IMR-90 (cell line): ENCODE measurements around the gene GMNC. TPM values are rescaled to one million over a fixed set of nuclear protein-coding genes. Genes with fewer than 3 reads are reported as not detected.

ENCODE experiments used
- ATAC-seq: fragments of 200-7000 bp; cut with Tn5 transposase; 2 replicates; pipeline ENCODE4 v1.9.1; 2020; ENCODE audit warnings: low read depth, mild to moderate bottlenecking, moderate library complexity
- BruUV-seq: library from RNA; stranded (reverse); fragments of 400-500 nt; replicated peaks from 2 replicates; lab custom pipeline; 2021; lab: Mats Ljungman, UMichigan
- CTCF ChIA-PET: fragments of 300-600 bp; formaldehyde crosslinking; extraction: SDS; loops from one replicate; lab custom pipeline; 2021; ENCODE audit warnings: antibody characterized with exemption; lab: Yijun Ruan, JAX
- POLR2A ChIA-PET: fragments of 300-600 bp; sonication (Branson Sonifier 250); formaldehyde crosslinking; loops from one replicate; lab custom pipeline; 2022; ENCODE audit warnings: antibody characterized with exemption; ENCODE audit not compliant: unreplicated experiment; lab: Charles Lee
- DNase-seq: peaks from one replicate; pipeline ENCODE4 v3.0.0; 2013
- H2AFZ ChIP-seq: replicated peaks from 2 replicates; pipeline ENCODE3; 2013; ENCODE audit warnings: low read length, mild to moderate bottlenecking; ENCODE audit not compliant: poor library complexity
- H2AK5ac ChIP-seq: 2 replicates; pipeline ENCODE4 v1.6.1; 2013; ENCODE audit warnings: low read depth, low read length, inconsistent platforms
- H2AK9ac ChIP-seq: replicated peaks from 2 replicates; pipeline ENCODE3; 2013; ENCODE audit warnings: mild to moderate bottlenecking, low read depth, low read length, moderate library complexity; ENCODE audit not compliant: poor library complexity
- H2BK120ac ChIP-seq: 2 replicates; pipeline ENCODE4 v1.6.1; 2013; ENCODE audit warnings: low read depth, low read length, inconsistent platforms
- H2BK15ac ChIP-seq: 3 replicates; pipeline ENCODE4 v1.6.1; 2013; ENCODE audit warnings: low read depth, low read length, inconsistent platforms
- H2BK20ac ChIP-seq: 2 replicates; pipeline ENCODE4 v1.6.1; 2013; ENCODE audit warnings: low read depth, mild to moderate bottlenecking, inconsistent platforms, low read length, moderate library complexity
- H2BK5ac ChIP-seq: 2 replicates; pipeline ENCODE4 v1.6.1; 2013; ENCODE audit warnings: mild to moderate bottlenecking, low read depth, low read length, inconsistent platforms; ENCODE audit not compliant: poor library complexity, severe bottlenecking
- H3K14ac ChIP-seq: replicated peaks from 2 replicates; pipeline ENCODE4 v1.6.1; 2013; ENCODE audit warnings: low read depth, low read length, inconsistent platforms
- H3K18ac ChIP-seq: 2 replicates; pipeline ENCODE4 v1.6.1; 2013; ENCODE audit warnings: low read depth, low read length, control low read depth
- H3K23ac ChIP-seq: 2 replicates; pipeline ENCODE4 v1.6.1; 2013; ENCODE audit warnings: low read depth, low read length, inconsistent platforms
- H3K27ac ChIP-seq: 2 replicates; pipeline ENCODE4 v1.5.1; 2013; ENCODE audit warnings: mild to moderate bottlenecking, control low read depth, low read length; ENCODE audit not compliant: insufficient read depth
- H3K27me3 ChIP-seq: 2 replicates; pipeline ENCODE4 v1.6.1; 2013; ENCODE audit warnings: low read length; ENCODE audit not compliant: control insufficient read depth, insufficient read depth
- H3K36me3 ChIP-seq: 2 replicates; pipeline ENCODE4 v1.6.1; 2013; ENCODE audit warnings: low read length, mixed read lengths; ENCODE audit not compliant: control insufficient read depth, insufficient read depth
- H3K4ac ChIP-seq: 2 replicates; pipeline ENCODE4 v1.6.1; 2013; ENCODE audit warnings: low read depth, low read length, inconsistent platforms
- H3K4me1 ChIP-seq: 2 replicates; pipeline ENCODE4 v1.6.1; 2013; ENCODE audit warnings: low read length, mixed read lengths; ENCODE audit not compliant: control insufficient read depth, insufficient read depth
- H3K4me2 ChIP-seq: 2 replicates; pipeline ENCODE4 v1.6.1; 2013; ENCODE audit warnings: low read depth, mild to moderate bottlenecking, control low read depth, low read length, moderate library complexity
- H3K4me3 ChIP-seq: 2 replicates; pipeline ENCODE4 v1.5.1; 2013; ENCODE audit warnings: low read depth, mild to moderate bottlenecking, control low read depth, low read length, moderate library complexity; ENCODE audit not compliant: insufficient read depth
- H3K56ac ChIP-seq: 2 replicates; pipeline ENCODE4 v1.6.1; 2013; ENCODE audit warnings: low read length, inconsistent platforms; ENCODE audit not compliant: insufficient read depth; ENCODE audit errors: extremely low read depth
- H3K79me1 ChIP-seq, 2 experiments: 2 replicates each; pipeline ENCODE4 v1.6.1; 2013; ENCODE audit warnings: low read length in 2 of 2, inconsistent platforms in 1 of 2, low read depth in 1 of 2
- H3K9ac ChIP-seq: 2 replicates; pipeline ENCODE4 v1.6.1; 2013; ENCODE audit warnings: low read depth, low read length, control low read depth
- H3K9me1 ChIP-seq: 2 replicates; pipeline ENCODE4 v1.6.1; 2013; ENCODE audit warnings: low read length, inconsistent platforms; ENCODE audit not compliant: insufficient read depth
- H3K9me3 ChIP-seq: 2 replicates; pipeline ENCODE4 v1.6.1; 2013; ENCODE audit warnings: low read length; ENCODE audit not compliant: control insufficient read depth, insufficient read depth
- H4K20me1 ChIP-seq: 2 replicates; pipeline ENCODE4 v1.6.1; 2013; ENCODE audit warnings: low read length, inconsistent platforms; ENCODE audit not compliant: insufficient read depth
- H4K5ac ChIP-seq: 2 replicates; pipeline ENCODE4 v1.6.1; 2013; ENCODE audit warnings: mild to moderate bottlenecking, low read depth, low read length, control low read depth
- H4K8ac ChIP-seq, 2 experiments: 2 replicates each; pipeline ENCODE4 v1.6.1; 2013; ENCODE audit warnings: low read depth in 2 of 2, low read length in 2 of 2, control low read depth in 1 of 2, inconsistent platforms in 1 of 2
- H4K91ac ChIP-seq: 2 replicates; pipeline ENCODE4 v1.6.1; 2013; ENCODE audit warnings: low read depth, low read length, inconsistent platforms; ENCODE audit not compliant: insufficient read depth
- BHLHE40 ChIP-seq: fragments of 150-350 bp; IDR thresholded peaks from 2 replicates; pipeline ENCODE4 v1.6.1; 2016; ENCODE audit warnings: mild to moderate bottlenecking, low read depth, low read length
- CTCF ChIP-seq: conservative IDR thresholded peaks from 2 replicates; pipeline ENCODE4 v1.5.1; 2012; ENCODE audit warnings: mild to moderate bottlenecking, low read depth, low read length, improper control_type of control experiment
- RFX5 ChIP-seq: IDR thresholded peaks from 2 replicates; pipeline ENCODE4 v1.8.0; 2012; ENCODE audit warnings: low read depth, mild to moderate bottlenecking, low read length, moderate library complexity
- WGBS, 2 experiments: methylation state at CpG; one replicate each; pipeline versions ENCODE4 v1.1.5 to v1.1.7; 2013; ENCODE audit warnings: missing lambda C conversion rate in 2 of 2; ENCODE audit not compliant: insufficient read length in 1 of 2; ENCODE audit errors: extremely low coverage in 2 of 2; 5-methylcytosine and 5-hydroxymethylcytosine counted together
- dilution Hi-C: fragments of 300-500 bp; cut with HindIII; formaldehyde crosslinking; loops from one replicate; pipeline ENCODE4 v1.14.3; 2018; ENCODE audit warnings: low sequenced_read_pairs; ENCODE audit not compliant: unreplicated experiment
- in situ Hi-C: fragments of 300-500 bp; cut with MboI; formaldehyde crosslinking; loops from 3 replicates; pipeline ENCODE4 v1.14.3; 2019; ENCODE audit warnings: low sequenced_read_pairs, inconsistent platforms, mixed read lengths
- intact Hi-C: fragments of 100-400 bp; cut with micrococcal nuclease; formaldehyde crosslinking; loops from 2 replicates; pipeline ENCODE4 v1.10.0; 2022
- polyA plus RNA-seq, 3 experiments: library from polyadenylated mRNA; depleted of rRNA; stranded (reverse); fragments of >200 nt; gene quantifications; 2 replicates each; pipeline ENCODE4 v1.2.3, GENCODE V29; 2012; ENCODE audit warnings: low replicate concordance in 1 of 3
- total RNA-seq: library from RNA; depleted of rRNA; stranded (reverse); fragments of >200 nt; gene quantifications from 2 replicates; pipeline ENCODE4 v1.2.3, GENCODE V29; 2012
- TF ChIP-seq, protein P1 (sequence below): fragments of 150-350 bp; IDR thresholded peaks from 2 replicates; pipeline ENCODE4 v1.6.1; 2016; ENCODE audit warnings: low read depth, mild to moderate bottlenecking, low read length, moderate library complexity, borderline replicate concordance

GMNC gene
- total and polyA plus RNA-seq, 2 of the 4 experiments (the other 2 are of a cell fraction), result 0.15 to 0.18 TPM

DNA sequence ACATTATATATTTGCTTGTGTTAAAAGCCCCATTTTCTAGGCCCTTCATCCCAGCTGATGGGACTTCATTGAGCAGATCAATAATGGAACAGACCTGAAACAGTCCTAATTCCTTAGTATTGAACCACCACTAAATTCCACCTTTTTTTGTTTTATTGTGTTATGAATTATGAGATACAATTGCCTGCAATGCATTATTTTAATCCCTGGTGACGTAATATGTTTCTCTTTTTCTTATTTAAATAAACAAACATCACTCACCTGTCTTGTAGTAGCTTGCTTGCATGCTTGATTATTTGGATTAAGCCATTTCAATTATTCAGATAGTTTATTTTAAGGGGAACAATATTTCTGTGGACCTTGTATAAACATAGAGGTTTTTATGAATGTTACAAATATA lies 40.7 kb upstream of the GMNC start:
- H2AK9ac ChIP-seq, result no peak overlapping the region
- no CpG with 5 or more reads among the region's 1 CpG for WGBS, 2 experiments
- BruUV-seq, result no TSS peak
- H2AFZ ChIP-seq, result no peak overlapping the region
- H3K18ac ChIP-seq, result no peak overlapping the region
- ChIA-PET POLR2A (no interaction called here), CTCF (no interaction called here)
- H4K8ac ChIP-seq, result no peak overlapping the region
- dilution Hi-C loops (no loop called here), intact Hi-C loops (no loop called here), in situ Hi-C loops (no loop called here)
- H3K4me1 ChIP-seq, result no peaks in the 10 kb centered on the region
- DNase-seq, result no peak
- H3K4me3 ChIP-seq, result no peak overlapping the region
- ATAC-seq, result no peak
- no peak for TF ChIP-seq CTCF
- no peak for TF ChIP-seq RFX5
- TF ChIP-seq BHLHE40, result no peak
- TF ChIP-seq, protein P1, sequence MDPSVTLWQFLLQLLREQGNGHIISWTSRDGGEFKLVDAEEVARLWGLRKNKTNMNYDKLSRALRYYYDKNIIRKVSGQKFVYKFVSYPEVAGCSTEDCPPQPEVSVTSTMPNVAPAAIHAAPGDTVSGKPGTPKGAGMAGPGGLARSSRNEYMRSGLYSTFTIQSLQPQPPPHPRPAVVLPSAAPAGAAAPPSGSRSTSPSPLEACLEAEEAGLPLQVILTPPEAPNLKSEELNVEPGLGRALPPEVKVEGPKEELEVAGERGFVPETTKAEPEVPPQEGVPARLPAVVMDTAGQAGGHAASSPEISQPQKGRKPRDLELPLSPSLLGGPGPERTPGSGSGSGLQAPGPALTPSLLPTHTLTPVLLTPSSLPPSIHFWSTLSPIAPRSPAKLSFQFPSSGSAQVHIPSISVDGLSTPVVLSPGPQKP, result no peak
- H3K23ac ChIP-seq, result no peak overlapping the region
- H3K9ac ChIP-seq, result no peak overlapping the region
- H3K79me1 ChIP-seq, result no peaks in the 10 kb centered on the region
- no peak overlapping the region for H2AK5ac ChIP-seq
- no peak overlapping the region for H3K4me2 ChIP-seq
- no peaks in the 10 kb centered on the region for H3K27me3 ChIP-seq
- H3K36me3 ChIP-seq, result no peaks in the 10 kb centered on the region
- H4K20me1 ChIP-seq, result no peaks in the 10 kb centered on the region
- H2BK20ac ChIP-seq, result no peak overlapping the region
- H2BK5ac ChIP-seq, result no peak overlapping the region
- no peak overlapping the region for H2BK120ac ChIP-seq
- no peak overlapping the region for H4K5ac ChIP-seq
- H2BK15ac ChIP-seq, result no peak overlapping the region
- H3K56ac ChIP-seq, result no peak overlapping the region
- no peak overlapping the region for H3K4ac ChIP-seq
- no peaks in the 10 kb centered on the region for H3K9me3 ChIP-seq
- H4K91ac ChIP-seq, result no peak overlapping the region
- no peaks in the 10 kb centered on the region for H3K9me1 ChIP-seq
- H3K27ac ChIP-seq, result no peak overlapping the region
- H3K14ac ChIP-seq, result no peak overlapping the region
